Stimulated activated CD8-positive, alpha-beta memory T cell treated with anti-CD3 and anti-CD28 coated beads, Interleukin-15, amount 100 ng/mL, for 1 hour (primary cell): ENCODE measurements around the gene AFF3.

Source experiments
- DNase-seq: peaks from one replicate; pipeline ENCODE4 v3.0.0-alpha.2; 2020; ENCODE audit warnings: low read depth

The AFF3 gene

GRCh38 chr2:100008956-100009355, 133.4 kb downstream of the AFF3 start:
- DNase-seq = no peak

DNA sequence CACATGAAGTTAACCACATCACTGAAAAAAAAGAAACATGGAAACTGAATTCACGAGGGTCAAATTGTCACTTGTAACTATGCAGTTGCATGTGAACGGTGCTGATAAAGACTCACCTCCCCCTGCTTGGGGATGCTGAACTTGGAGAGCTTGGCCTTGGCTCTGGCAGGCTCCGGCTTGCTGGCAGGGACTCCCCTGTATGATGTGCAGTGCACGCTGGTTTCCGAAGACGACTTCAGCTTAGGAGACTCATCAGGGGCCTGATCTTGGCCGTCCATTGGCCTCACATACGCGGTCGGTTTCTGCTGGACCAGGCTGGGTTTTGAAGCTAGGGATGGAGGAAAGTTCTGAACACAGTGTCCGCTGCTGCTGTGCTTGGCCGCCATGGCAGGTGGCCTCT, 135.9 kb downstream of the AFF3 start:
- DNase-seq = no peak

GRCh38 chr2:100004959-100005387, 137.4 kb downstream of the AFF3 start:
- no peak for DNase-seq

- no peak for DNase-seq
Observed at GRCh38 chr2:100004348-100004884, 138.0 kb downstream of the AFF3 start.

GRCh38 chr2:100002059-100002458, 140.3 kb downstream of the AFF3 start:
- no peak for DNase-seq

- no peak for DNase-seq
Observed at GRCh38 chr2:100000915-100001707, 141.3 kb downstream of the AFF3 start.

- DNase-seq = no peak
Observed at GRCh38 chr2:99998651-99999320, 143.6 kb downstream of the AFF3 start.

GRCh38 chr2:99989905-99990304, 152.5 kb downstream of the AFF3 start:
- no peak for DNase-seq

DNA sequence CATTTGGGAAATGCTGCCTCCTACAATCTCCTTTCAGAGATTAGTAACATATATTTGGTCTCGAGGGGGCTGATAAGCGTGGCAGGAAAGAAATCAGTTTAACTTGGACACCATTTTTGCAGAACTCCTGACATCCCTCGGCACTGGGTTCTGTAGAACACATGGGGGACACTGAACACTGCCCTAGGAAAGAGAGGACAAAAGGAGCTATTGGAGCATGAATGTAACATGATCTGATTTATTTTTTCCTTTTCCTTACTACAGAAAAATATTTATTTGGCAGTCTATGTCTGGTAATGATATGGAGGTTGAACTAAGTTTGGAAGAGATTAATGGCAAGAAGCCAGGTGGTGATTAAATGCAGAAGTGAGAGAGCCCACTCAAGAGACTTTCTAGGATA, 153.8 kb downstream of the AFF3 start:
- no peak for DNase-seq

- no peak for DNase-seq
Observed at GRCh38 chr2:99987160-99987559, 155.2 kb downstream of the AFF3 start.

- no peak for DNase-seq
Observed at GRCh38 chr2:99984799-99985515, 157.4 kb downstream of the AFF3 start.

GRCh38 chr2:99982744-99983143, 159.6 kb downstream of the AFF3 start:
- no peak for DNase-seq

DNA sequence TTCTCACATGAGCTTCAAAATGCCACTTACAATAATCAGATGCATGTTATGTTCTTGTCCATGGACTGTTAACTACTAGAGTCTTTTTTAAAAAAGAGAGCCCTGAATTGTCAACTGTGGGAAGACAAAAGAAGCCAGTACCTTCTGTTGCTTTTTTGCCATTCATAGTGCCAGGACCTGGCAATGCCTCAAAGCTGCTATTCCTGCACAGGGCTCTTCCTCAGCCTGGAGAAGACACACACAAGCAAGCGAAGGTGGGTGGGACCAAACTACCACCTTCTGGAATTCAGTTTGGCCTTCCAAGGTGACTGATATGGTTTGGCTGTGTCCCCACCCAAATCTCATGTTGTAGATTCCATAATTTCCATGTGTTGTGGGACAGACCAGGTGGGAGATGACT, 160.6 kb downstream of the AFF3 start:
- DNase-seq = no peak

DNA sequence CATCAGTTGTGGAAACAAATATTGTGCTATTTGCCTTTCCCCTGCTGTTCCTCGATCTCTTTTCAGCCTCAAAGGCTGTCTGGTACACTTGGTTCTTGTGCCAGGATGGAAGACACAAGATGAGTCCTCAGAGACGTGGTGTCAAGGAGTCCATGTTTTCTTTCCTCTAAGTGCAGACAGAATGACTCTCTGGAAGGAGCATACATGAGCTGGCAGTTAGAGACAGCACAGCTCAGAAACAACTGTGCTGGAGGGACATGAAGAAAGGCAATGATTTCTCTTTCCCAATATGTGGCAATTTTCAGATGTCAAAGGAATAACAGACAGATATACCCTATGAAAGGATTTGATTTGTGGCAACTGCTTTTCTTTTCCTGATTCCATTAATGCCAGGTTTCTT, 162.2 kb downstream of the AFF3 start:
- no peak for DNase-seq

DNA sequence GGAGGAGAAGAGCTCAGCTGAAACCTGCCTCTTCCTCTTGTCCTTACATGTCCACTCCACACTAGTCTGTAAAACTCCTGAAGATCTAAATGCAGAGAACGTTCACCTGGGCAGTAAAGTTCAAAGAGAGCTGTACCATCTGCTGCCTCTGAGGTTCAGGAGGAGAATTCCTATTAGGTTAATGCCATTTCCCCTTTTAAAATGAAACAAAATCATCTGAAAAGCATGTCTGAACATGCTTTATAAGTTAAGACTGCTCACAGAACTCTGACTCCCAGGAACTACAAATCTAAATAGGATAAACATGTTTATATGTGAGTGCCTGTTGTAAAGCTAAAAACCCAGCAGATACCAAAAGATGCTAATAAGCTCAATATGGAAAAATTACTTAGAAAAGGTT, 164.4 kb downstream of the AFF3 start:
- no peak for DNase-seq

DNA sequence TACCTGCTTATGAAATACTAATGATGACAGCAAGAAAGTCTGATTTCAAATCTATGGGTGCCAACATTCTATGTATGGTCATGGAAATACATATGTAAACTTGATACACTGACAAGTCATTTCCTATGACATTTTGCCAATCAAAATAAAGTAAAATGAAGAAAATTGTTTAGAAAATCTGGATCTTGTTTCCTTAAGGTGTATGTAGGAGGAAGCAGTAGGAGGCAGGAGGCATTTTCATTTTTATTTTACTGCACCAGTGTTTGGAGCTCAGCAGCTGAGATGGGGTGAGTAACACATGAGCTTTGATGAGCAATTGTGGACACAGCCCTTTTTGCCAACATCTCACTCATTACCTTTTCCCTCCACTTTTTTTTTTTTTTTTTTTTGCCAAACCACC, 167.0 kb downstream of the AFF3 start:
- DNase-seq = no peak

DNA sequence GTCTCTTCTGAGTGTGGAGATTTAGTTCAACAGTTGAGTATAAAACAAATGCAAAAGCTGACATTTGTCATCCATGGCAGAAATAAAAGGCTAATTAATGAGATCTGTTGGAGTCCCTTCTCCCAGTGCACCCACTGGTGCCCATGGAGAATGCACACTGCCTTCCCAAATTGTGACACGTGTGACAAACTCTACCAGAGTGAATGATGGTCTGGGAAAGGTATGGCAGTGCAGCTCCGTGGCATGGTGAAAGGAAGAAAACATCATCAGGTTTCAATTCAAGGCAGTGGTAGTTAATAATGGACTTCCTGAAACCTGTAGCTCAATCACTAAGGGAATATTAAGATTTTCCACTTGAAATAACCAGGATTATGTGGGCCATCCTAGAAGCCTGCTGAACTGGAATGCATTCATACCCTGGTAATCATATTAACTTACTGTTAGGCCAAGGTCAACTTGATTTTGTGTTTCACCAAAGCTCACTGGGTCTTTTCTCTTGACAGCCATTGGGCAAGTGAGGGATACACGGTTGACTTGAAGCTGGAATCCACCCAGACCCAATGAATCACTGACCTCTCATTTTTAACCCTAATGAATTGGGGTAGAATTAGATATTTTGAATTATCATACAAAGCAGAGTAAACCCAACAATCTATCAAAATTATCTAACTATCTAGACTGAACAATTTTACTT, 167.6 kb downstream of the AFF3 start:
- DNase-seq = no peak

GRCh38 chr2:99974275-99974674, 168.1 kb downstream of the AFF3 start:
- DNase-seq = no peak

DNA sequence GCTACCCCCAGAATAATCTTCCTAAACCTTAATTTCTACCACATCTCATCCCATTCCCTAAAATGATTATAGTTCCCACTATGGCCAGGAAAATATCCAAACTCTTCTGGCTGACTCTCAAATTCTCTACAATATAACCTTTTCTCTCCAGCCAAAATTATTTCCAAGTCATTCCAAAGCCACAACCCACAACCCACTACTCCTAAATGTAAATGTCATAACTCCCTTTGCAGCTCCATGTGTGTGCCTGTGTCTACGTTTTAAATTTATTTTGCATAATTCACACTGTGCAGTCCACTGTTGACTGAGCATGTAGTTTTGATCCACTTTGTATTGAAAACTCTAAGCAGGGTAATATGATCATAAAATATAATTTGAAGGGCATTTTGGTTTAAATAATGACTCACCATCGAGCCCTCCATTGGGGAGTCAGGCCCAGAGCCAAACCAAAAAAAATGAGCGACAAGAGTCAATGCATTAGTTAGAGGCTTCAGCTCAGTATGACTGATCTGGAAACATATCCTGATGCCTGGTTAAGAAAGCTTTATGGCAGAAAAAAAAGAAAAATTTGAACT, 171.0 kb downstream of the AFF3 start:
- no peak for DNase-seq

DNA sequence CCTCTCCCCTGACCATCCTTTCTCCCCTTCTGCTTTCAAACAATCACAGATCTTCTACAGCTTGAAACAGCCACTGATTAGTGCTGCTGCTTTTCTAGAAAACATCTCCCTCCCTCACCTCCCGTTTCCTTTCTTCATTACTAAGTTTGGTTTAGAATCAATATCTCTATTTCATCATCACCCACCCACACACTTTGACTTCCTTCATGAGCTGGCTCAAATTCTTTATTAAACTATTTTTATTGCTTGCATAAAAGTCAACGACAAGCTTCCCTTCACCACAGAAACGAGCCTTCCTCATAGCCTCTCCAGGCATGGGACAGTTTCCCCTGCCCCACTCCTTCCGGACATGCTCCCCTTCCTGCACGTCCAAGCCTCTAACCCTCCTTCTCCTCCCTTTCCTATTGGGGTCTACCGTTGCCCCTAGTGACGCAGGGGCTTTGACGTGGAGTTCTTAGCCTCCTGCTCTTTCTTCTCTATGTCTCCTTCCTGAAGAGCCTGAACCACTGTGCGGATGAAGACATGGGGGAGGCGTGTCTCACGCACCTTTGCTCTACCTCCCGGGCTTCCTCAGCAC, 172.0 kb downstream of the AFF3 start:
- no peak for DNase-seq

- no peak for DNase-seq
Observed at GRCh38 chr2:99961196-99961913, 181.0 kb downstream of the AFF3 start.
